DOHH2 (cell line): ENCODE results near the gene SMARCAL1.

Experiments used
- H3F3A ChIP-seq: fragments of 200-600 bp; sonication (generic), shearing (Covaris generic); 2 replicates; pipeline ENCODE4 v1.6.0; 2016; ENCODE audit warnings: antibody characterized with exemption, mild to moderate bottlenecking; ENCODE audit not compliant: control insufficient read depth, insufficient read depth
- H3K27ac ChIP-seq: fragments of 200-600 bp; sonication (generic); 2 replicates; pipeline ENCODE4 v1.5.1; 2014; ENCODE audit warnings: low read depth, mild to moderate bottlenecking, low read length, moderate library complexity
- H3K27me3 ChIP-seq: fragments of 200-600 bp; sonication (generic); 2 replicates; pipeline ENCODE4 v1.6.1; 2014; ENCODE audit warnings: mild to moderate bottlenecking, low read length, mixed read lengths; ENCODE audit not compliant: control insufficient read depth
- H3K36me3 ChIP-seq: fragments of 200-600 bp; sonication (generic); 2 replicates; pipeline ENCODE4 v1.6.1; 2014; ENCODE audit warnings: mild to moderate bottlenecking, low read length, moderate library complexity, mixed read lengths; ENCODE audit not compliant: control insufficient read depth
- H3K4me1 ChIP-seq: fragments of 200-600 bp; sonication (generic); 2 replicates; pipeline ENCODE4 v1.6.1; 2014; ENCODE audit warnings: mild to moderate bottlenecking, low read length, mixed read lengths; ENCODE audit not compliant: control insufficient read depth
- H3K4me2 ChIP-seq: fragments of 200-600 bp; sonication (generic); 2 replicates; pipeline ENCODE4 v1.6.0; 2014; ENCODE audit warnings: mild to moderate bottlenecking, low read length, moderate library complexity
- H3K4me3 ChIP-seq: fragments of 200-600 bp; sonication (generic); 2 replicates; pipeline ENCODE4 v1.5.1; 2014; ENCODE audit warnings: mild to moderate bottlenecking, low read length, mixed read lengths
- H3K79me2 ChIP-seq: fragments of 200-600 bp; sonication (generic); 2 replicates; pipeline ENCODE4 v1.6.1; 2014; ENCODE audit warnings: mild to moderate bottlenecking, low read length, mixed read lengths; ENCODE audit not compliant: control insufficient read depth
- H3K9me2 ChIP-seq: fragments of 200-600 bp; sonication (generic); replicated peaks from 2 replicates; pipeline ENCODE4 v1.6.1; 2014; ENCODE audit warnings: mild to moderate bottlenecking, low read length, mixed read lengths; ENCODE audit not compliant: control insufficient read depth
- H3K9me3 ChIP-seq: fragments of 200-600 bp; sonication (generic); 2 replicates; pipeline ENCODE4 v1.6.1; 2014; ENCODE audit warnings: antibody characterized with exemption, low read length, mixed read lengths; ENCODE audit not compliant: control insufficient read depth, insufficient read depth
- H4K20me1 ChIP-seq: fragments of 200-600 bp; sonication (generic); 2 replicates; pipeline ENCODE4 v1.6.0; 2014; ENCODE audit warnings: low read depth, mild to moderate bottlenecking, antibody characterized with exemption, low read length, moderate library complexity; ENCODE audit not compliant: control insufficient read depth, insufficient read depth
- EZH2phosphoT487 ChIP-seq: fragments of 200-600 bp; sonication (generic); IDR thresholded peaks from 2 replicates; pipeline ENCODE4 v1.6.1; 2017; ENCODE audit warnings: borderline replicate concordance, mild to moderate bottlenecking, antibody characterized with exemption, low read length, moderate library complexity, mixed read lengths
- TF ChIP-seq, protein P1 (sequence below): fragments of 200-600 bp; sonication (generic); IDR thresholded peaks from one replicate; pipeline ENCODE4 v1.5.1; 2014; ENCODE audit warnings: antibody characterized with exemption, mild to moderate bottlenecking, low read depth, low read length; ENCODE audit not compliant: poor library complexity, severe bottlenecking

SMARCAL1 gene

DNA sequence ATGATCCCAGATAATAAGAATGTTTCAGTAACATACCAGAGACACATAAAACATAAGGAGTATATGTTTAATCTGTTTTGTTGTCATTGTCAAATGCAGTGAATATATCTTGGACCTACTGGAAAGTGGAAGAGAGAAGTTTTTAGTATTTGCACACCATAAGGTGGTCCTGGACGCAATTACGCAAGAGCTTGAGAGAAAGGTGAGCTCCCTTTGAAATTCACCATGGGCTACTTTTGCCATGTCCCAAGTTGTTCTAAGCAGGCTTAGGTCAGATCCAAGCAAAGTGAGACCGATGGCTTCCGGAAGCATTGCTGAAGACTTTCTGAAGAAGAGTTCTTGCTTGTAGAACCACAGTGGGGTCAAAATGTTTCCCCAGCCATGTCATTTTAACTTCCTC is 55.6 kb downstream of the SMARCAL1 start:
- peaks cover 3% of the 10 kb centered on the region; the same call in 1 of the 2 replicates for H3K36me3 ChIP-seq
- no peak overlapping the region for H3K4me2 ChIP-seq
- no peak overlapping the region for H3K27ac ChIP-seq
- H3K79me2 ChIP-seq: no peaks in the 10 kb centered on the region
- no peaks in the 10 kb centered on the region for H3F3A ChIP-seq
- no peaks in the 10 kb centered on the region for H3K9me3 ChIP-seq
- no peak overlapping the region for H3K4me3 ChIP-seq
- no peaks in the 10 kb centered on the region for H3K9me2 ChIP-seq
- no peaks in the 10 kb centered on the region for H4K20me1 ChIP-seq
- TF ChIP-seq EZH2phosphoT487: no peak
- TF ChIP-seq, protein P1, sequence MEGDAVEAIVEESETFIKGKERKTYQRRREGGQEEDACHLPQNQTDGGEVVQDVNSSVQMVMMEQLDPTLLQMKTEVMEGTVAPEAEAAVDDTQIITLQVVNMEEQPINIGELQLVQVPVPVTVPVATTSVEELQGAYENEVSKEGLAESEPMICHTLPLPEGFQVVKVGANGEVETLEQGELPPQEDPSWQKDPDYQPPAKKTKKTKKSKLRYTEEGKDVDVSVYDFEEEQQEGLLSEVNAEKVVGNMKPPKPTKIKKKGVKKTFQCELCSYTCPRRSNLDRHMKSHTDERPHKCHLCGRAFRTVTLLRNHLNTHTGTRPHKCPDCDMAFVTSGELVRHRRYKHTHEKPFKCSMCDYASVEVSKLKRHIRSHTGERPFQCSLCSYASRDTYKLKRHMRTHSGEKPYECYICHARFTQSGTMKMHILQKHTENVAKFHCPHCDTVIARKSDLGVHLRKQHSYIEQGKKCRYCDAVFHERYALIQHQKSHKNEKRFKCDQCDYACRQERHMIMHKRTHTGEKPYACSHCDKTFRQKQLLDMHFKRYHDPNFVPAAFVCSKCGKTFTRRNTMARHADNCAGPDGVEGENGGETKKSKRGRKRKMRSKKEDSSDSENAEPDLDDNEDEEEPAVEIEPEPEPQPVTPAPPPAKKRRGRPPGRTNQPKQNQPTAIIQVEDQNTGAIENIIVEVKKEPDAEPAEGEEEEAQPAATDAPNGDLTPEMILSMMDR: no peak
- H3K4me1 ChIP-seq: no peaks in the 10 kb centered on the region
- H3K27me3 ChIP-seq: no peaks in the 10 kb centered on the region

DNA sequence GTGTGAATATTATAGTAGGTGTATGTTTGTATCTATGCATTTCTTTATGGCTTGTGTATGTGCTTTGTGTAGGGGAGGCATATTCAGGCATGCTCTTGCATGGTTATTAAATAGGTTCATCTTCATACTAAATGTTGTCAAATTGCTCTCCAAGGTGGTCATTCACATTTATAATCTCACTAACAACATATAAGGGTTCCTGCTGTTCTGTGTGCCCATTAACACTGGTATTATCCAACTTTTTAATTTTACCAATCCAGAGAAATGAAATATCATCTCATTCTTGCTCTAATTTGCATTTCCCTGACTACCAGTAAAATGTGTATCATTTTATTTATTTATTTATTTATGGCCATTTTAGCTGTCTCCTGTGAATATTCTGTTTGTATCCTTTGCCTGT is 57.4 kb downstream of the SMARCAL1 start:
- TF ChIP-seq, protein P1: no peak
- TF ChIP-seq EZH2phosphoT487: no peak
- no peaks in the 10 kb centered on the region for H3K9me3 ChIP-seq
- no peaks in the 10 kb centered on the region for H3K4me1 ChIP-seq
- no peaks in the 10 kb centered on the region for H3K79me2 ChIP-seq
- no peaks in the 10 kb centered on the region for H3K9me2 ChIP-seq
- no peaks in the 10 kb centered on the region for H3K27me3 ChIP-seq
- H3K4me3 ChIP-seq: no peak overlapping the region
- no peaks in the 10 kb centered on the region for H3F3A ChIP-seq
- H3K36me3 ChIP-seq: peaks cover 3% of the 10 kb centered on the region; the same call in 1 of the 2 replicates
- H4K20me1 ChIP-seq: no peaks in the 10 kb centered on the region
- no peak overlapping the region for H3K4me2 ChIP-seq
- no peak overlapping the region for H3K27ac ChIP-seq

DNA sequence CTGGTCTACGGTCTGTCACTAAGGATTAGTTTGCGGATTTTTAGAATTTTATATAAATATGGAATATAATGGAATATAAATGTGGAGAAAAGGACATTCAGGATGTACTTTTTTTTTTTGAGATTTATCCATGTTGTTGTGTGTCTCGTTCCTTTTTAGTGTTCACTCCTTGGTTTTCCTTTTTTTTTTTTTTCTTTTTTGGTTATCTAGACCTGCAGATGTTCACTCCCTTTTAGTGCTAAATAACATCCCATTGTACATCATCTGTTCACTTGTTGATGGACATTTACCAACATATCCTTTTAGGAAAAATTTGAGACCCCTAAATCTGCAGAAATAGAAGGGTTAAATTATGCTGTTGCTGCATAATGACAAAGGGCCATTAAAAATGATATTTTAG is 60.9 kb downstream of the SMARCAL1 start:
- Histone ChIP-seq H3K9me3 (no peaks in the 10 kb centered on the region), H3K4me2 (no peak overlapping the region), H3K27ac (no peak overlapping the region), H3K79me2 (no peaks in the 10 kb centered on the region), H3K4me3 (no peak overlapping the region), H3F3A (no peaks in the 10 kb centered on the region), H3K27me3 (no peaks in the 10 kb centered on the region), H3K9me2 (no peaks in the 10 kb centered on the region), H4K20me1 (no peaks in the 10 kb centered on the region), H3K36me3 (peaks cover 6% of the 10 kb centered on the region; the same call in 1 of the 2 replicates), H3K4me1 (peaks cover 6% of the 10 kb centered on the region; the same call in 1 of the 2 replicates)
- no peak for TF ChIP-seq EZH2phosphoT487
- TF ChIP-seq, protein P1: no peak
